HG02981 (cell line): ENCODE data around the gene PLXNA4.

Experiments used
- ATAC-seq: cut with Tn5 transposase; IDR thresholded peaks from one replicate; pipeline ENCODE4 v1.9.1; 2021; ENCODE audit warnings: mild to moderate bottlenecking, moderate library complexity; ENCODE audit not compliant: unreplicated experiment

The PLXNA4 gene

DNA sequence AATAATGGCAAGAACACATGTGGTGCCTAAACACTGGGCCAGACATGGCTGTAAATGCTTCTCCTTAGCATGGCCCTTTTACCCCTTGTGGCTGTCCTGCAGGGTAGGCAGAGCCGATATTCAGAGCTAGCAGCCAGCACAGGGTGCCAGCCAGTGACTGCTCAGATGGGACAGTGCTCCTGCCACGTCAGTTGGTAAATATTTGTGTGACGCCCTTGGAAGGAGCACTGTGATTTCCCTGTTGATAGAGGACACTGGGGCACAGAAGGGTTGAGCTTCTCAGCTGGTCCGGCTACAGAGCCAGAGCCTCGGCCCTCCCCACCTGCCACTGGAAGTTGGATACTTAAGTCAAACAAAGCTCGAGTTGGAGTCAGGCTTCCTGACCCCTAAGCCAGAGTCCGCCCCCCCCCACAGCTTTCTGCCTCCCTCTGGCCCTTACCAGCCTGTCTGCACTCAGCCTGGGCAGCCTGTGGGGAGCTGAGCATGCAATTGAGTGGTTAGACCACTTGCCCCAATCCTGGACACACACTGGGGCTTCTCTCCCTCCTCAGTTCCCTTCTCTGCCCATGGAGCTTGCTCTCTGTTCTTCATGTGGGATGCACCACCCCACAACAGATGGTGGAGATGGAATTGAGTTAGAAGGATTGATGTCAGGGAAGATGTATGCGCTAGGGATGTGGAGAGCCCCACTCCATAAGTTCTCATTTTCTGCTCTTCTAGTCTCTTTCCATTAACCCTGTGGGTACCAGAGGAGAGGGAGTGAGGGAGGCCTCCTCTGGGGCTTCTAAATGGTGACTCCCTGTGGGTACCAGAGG lies 350.8 kb downstream of the PLXNA4 start:
- no peak for ATAC-seq

- no peak for ATAC-seq
These were observed 354.9 kb downstream of the PLXNA4 start for GRCh38 chr7:132221356-132221755.

DNA sequence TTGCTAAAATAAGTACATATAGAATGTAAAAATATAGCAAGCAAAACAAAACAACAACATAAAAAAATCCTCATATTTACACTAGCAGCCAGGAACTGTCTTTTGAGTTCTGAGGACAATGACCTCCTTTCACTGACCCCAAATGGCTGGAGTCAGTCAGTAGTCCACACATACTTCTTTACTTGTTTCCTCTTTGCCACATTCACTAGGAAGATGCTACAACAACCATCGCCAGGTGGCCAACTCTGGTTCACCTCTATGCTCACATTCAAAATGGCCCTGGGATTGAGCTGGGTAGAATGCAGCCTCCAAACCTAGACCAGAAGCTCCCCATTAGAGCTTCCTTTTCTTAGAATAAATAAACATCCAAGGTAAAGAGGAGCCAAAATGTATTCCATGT lies 356.2 kb downstream of the PLXNA4 start:
- ATAC-seq, result no peak

DNA sequence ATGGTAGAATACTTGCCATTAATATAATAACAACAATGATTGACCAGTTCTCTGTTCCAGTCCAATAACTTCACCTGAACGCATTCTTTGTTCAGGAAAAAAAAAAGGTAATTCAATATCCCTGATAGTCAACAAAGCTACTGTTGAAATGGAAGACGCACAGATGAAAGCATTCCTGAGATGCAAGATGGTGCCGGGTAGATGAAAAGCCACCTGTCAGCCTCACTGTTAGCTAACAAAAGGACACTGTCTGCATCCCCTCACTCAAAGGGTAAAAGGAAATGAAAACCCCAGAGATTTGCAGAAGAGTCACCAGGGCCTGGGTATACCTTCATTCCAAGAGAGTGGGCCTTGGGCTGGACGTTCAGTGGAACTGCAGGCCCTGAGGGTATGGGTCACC lies 357.4 kb downstream of the PLXNA4 start:
- ATAC-seq, result no peak

DNA sequence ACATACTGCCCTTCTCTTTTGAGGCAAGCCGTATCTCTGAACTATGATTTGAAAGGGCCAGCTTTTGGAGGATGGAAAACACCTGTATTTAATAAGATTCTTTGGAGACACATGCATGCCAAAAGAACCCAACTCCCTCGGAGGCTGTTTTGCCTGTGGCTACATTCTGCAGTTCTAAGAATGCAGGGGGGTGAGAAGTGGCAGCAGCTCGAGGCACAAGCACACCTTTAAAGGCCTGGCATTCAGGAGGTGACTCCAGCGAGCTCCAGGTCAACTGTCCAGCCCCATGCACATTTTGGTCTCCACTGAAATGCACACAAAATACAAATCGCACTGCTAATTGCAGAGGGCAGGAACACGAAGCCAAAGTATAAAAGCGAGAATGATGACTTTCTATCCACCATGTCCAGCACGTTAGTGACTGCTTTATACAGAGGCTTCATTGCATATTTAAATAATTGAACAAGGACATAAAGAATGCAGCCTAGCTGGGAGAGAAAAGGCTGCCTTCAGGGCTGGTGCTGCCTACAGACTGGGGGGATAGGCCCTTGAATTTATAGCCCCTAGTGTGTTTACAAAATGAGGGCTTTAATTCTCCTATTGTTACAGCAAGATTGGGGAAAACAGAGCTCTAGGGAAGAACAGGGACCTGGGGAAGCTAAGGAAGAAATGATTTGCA lies 359.3 kb downstream of the PLXNA4 start:
- no peak for ATAC-seq

GRCh38 chr7:132214452-132214851 lies 361.8 kb downstream of the PLXNA4 start:
- ATAC-seq, result no peak

DNA sequence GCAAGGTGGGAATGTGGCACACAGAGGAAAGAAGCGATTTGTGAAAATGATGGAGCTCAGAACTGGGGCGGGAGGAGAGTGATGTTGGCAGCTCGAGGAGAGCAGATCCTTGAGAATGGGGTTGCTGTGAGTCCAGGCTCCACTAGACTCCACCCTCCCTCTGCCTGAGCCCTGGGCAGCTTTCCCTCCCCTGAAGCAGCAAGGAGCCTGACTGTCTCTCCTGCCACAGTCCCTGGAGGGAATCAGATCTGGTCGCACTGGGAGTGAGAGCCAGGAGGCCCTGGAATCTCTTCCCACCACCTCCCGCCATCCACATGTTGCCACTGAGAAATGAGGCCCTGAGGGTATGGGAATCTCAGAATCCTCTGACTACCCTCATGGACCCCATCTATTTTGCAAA lies 362.7 kb downstream of the PLXNA4 start:
- no peak for ATAC-seq

- ATAC-seq, result no peak
These were observed 364.3 kb downstream of the PLXNA4 start for GRCh38 chr7:132211971-132212370.

DNA sequence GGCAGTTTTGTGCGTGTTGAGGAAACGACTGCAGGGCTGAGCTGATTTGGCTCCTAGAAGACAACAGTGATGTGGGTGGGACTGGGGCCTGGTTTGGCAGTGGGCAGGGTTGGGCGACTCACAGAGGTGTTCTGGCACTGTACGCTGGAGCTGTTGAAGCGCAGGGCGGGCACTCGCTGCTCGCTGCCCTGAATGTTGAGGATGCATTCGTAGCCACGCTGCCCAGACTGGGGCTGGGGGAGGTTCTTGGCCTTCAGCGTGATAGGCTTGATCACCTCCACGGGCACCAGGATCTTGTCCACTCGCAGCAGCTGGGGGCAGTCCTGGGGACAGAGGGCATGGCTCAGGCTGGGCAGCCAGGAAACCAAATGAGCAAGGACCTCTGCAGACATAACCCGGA lies 365.4 kb downstream of the PLXNA4 start:
- no peak for ATAC-seq

- ATAC-seq, result no peak
These were observed 368.5 kb downstream of the PLXNA4 start for GRCh38 chr7:132207782-132208181.

GRCh38 chr7:132207211-132207610 lies 369.1 kb downstream of the PLXNA4 start:
- ATAC-seq, result no peak

DNA sequence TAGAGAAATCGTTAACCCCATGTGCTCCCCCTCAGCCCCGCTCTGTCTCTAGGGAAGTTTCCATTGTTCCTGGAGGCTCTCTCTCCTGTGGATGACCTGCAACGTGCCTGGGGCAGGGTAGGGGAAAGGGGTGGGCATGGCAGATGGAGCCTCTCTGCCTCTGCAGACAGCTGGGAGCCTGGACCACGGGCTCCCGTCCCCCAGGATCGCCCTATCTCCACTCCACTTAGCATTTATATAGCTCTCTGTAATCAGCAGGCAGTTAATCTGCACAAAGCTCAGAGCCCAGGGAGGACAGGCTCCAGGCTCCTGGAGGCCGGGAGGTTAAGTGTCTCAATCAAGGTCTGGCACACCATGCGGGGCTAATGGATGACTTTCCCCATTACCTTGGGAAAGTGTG lies 369.7 kb downstream of the PLXNA4 start:
- no peak for ATAC-seq

DNA sequence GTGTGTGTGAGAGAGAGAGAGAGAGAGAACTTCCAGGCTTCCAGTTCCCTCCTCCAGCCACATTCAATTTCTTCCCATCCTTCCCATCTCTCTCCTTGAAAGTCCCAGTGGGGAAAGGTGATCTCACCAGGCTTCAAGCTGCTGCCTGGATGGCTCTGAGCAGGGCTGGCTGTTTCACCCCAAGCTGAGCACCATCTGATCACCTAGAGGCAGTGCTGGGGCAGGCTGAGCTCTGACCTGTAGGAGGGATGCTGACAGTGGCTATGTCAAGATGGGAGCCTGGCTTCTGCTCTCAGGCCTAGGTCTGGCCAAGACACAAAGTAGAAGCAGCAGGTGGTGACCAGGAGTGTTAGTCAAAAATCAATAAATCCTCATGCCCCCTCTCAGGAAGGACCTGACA lies 370.8 kb downstream of the PLXNA4 start:
- no peak for ATAC-seq

GRCh38 chr7:132203021-132203420 lies 373.2 kb downstream of the PLXNA4 start:
- ATAC-seq, result no peak

DNA sequence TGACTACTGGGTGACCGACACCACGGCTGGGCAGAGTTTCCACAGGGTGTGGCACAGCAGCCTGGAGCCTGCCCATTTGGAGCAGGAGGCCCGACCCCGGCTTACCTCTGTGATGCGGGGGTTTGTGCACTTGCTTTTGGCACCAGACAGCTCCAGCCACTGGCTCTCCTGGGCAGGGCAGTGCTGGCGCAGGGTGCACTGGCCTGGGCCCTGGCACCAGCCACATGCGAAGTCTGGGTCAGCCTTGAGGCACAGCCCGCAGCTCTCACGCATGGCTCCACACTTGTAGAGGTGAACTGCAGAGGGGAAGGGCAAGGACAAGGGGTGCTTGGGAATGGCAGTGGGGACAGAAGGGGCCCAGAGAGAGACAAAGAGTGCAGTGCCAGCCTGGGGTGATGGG lies 373.7 kb downstream of the PLXNA4 start:
- ATAC-seq, result no peak

- ATAC-seq, result no peak
These were observed 376.1 kb downstream of the PLXNA4 start for GRCh38 chr7:132200141-132200540.

DNA sequence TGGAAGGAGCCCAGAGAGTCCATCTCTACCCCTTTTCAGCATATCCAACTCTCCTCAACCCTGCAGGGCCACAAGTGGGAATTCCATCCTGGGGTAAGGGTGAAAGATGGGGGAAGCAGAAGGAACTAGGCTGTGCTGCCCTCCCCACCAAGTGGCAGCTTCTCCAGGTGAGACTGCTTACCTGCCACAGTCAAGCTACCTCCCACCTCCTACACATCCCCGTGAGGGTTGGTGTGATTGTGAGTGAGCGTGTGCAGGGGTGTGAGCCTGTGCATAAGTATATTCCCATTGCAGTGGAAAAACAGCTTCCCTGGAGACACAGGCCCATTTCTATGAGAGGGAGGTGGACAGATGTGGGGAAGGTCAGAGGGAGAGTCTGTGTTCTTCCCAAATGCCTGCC lies 376.6 kb downstream of the PLXNA4 start:
- no peak for ATAC-seq

DNA sequence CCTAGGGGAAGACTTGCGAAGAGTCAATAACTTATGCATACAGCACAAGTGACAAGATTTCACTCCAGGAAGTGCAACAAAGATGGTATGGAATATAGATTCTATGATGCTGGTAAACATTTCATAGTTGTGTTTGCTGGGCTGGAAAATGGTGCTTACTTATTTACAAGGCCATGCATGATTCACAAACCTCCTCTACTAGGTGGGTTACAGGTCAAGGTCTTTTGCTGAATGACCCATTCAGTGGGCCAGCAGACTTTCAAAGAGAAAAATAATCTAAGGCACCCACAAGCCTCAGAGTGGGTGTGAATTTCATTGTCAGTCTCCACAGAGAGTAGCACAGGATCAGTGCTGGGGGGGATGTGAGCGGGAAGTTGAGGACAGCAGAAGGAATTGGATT lies 378.5 kb downstream of the PLXNA4 start:
- ATAC-seq, result no peak

DNA sequence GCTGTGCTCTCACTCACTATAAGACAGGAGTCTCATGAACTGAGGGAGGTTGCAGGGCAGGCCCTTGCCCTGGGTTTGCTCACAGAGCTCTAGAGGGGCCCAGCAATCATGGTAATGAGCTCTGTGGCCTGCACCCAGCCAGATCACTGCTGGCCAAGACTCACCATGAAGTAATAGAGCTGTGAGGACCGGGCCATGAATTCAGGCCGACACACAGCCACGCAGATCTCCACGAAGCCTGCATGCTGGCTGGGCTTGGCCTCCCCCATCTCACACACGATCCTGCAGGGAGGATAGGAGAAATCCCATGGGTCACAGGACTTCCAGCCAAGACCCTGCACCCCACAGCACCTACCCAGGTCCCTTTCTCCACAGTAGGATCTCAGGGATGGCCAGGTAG lies 382.4 kb downstream of the PLXNA4 start:
- ATAC-seq, result no peak

DNA sequence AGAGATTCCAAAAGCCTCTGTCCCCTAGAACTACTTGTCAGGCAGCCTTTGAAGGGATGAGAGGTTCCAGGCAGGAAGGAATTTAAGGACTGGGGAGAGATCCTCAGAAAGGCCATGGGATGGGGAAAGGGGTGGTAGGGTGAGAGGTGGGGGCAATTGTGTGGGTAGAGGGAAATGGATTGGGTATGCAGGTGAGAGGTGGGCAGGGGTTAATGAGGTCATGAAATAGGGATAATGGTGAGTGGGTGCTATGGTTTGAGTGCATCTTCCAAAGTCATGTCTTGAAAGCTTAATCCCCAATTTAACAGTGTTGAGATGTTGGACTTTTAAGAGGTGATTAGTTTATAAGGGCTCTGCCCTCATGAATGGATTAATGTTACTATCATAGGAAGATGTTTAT lies 383.5 kb downstream of the PLXNA4 start:
- ATAC-seq, result no peak

DNA sequence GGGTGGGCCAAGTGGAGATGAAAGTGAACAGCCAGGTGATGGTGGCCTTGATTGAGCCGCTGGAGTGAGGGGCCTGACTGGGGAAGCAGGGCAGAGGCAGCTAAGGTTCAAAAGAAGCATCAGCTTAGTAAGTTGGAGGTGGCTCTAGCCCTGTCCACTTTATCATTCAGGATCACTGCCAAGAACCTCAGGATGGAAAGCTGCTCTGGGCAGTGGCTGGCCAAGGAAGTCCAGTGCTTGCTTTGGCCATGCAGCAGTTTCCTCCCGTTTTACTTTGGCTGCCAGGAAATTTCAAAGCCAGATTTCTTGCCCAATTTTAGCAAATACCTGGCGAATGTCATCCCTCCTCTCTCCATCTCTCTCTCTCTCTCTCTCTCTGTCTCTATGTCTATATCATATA lies 384.9 kb downstream of the PLXNA4 start:
- no peak for ATAC-seq

DNA sequence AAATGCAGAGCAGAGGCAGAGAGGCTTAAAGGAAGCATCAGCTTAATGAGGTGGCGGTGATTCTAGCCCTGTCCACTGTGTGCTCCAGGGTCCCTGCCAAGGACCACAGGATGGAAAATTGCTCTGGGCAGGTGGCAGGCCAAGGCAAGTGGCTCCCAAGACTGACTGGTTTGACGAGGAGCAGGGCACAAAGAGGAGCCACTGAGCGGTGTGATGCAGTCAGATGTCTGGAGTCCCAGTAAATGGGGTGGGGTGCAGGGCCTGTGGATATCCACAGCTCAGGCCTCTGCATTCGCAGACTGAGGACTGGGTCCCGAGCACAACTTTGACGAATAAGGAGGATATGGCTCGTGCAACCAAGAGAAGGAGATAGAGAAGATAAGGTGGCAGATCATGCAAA lies 385.6 kb downstream of the PLXNA4 start:
- ATAC-seq, result no peak

GRCh38 chr7:132189881-132190280 lies 386.4 kb downstream of the PLXNA4 start:
- ATAC-seq, result no peak
